ENCODE measurements around the gene CNTNAP5.

CNTNAP5 gene

GRCh38 chr2:124264551-124265091, 239.5 kb downstream of the CNTNAP5 start:
- DNase-seq (ENCODE audit: low read depth in 2 of 2) = no peak

GRCh38 chr2:124267794-124268193, 242.7 kb downstream of the CNTNAP5 start:
- no peak for DNase-seq (ENCODE audit: low read depth in 2 of 2)

GRCh38 chr2:124269348-124269747, 244.3 kb downstream of the CNTNAP5 start:
- no peak for DNase-seq (ENCODE audit: low read depth in 2 of 2)

- no peak for DNase-seq (ENCODE audit: low read depth in 2 of 2)
Measured at GRCh38 chr2:124272261-124272841, 247.3 kb downstream of the CNTNAP5 start.

- no peak for DNase-seq (ENCODE audit: low read depth in 2 of 2)
Measured at GRCh38 chr2:124281541-124281940, 256.5 kb downstream of the CNTNAP5 start.

- no peak for DNase-seq (ENCODE audit: low read depth in 2 of 2)
Measured at GRCh38 chr2:124283096-124283495, 258.0 kb downstream of the CNTNAP5 start.

GRCh38 chr2:124286089-124286783, 261.1 kb downstream of the CNTNAP5 start:
- DNase-seq (ENCODE audit: low read depth in 2 of 2) = no peak

GRCh38 chr2:124289060-124289459, 264.0 kb downstream of the CNTNAP5 start:
- no peak for DNase-seq (ENCODE audit: low read depth in 2 of 2)

GRCh38 chr2:124289615-124290014, 264.5 kb downstream of the CNTNAP5 start:
- no peak for DNase-seq (ENCODE audit: low read depth in 2 of 2)

- no peak for DNase-seq (ENCODE audit: low read depth in 2 of 2)
Measured at GRCh38 chr2:124296470-124296869, 271.4 kb downstream of the CNTNAP5 start.

- no peak for DNase-seq (ENCODE audit: low read depth in 2 of 2)
Measured at GRCh38 chr2:124301915-124302314, 276.8 kb downstream of the CNTNAP5 start.

GRCh38 chr2:124308319-124309062, 283.4 kb downstream of the CNTNAP5 start:
- no peak for DNase-seq (ENCODE audit: low read depth in 2 of 2)

- no peak for DNase-seq (ENCODE audit: low read depth in 2 of 2)
Measured at GRCh38 chr2:124309563-124310138, 284.6 kb downstream of the CNTNAP5 start.

- DNase-seq (ENCODE audit: low read depth in 2 of 2) = no peak
Measured at GRCh38 chr2:124310671-124311070, 285.6 kb downstream of the CNTNAP5 start.

GRCh38 chr2:124314084-124314483, 289.0 kb downstream of the CNTNAP5 start:
- no peak for DNase-seq (ENCODE audit: low read depth in 2 of 2)

GRCh38 chr2:124315221-124315880, 290.3 kb downstream of the CNTNAP5 start:
- DNase-seq (ENCODE audit: low read depth in 2 of 2) = no peak

- no peak for DNase-seq (ENCODE audit: low read depth in 2 of 2)
Measured at GRCh38 chr2:124316133-124316532, 291.0 kb downstream of the CNTNAP5 start.

- no peak for DNase-seq (ENCODE audit: low read depth in 2 of 2)
Measured at GRCh38 chr2:124316881-124317605, 292.0 kb downstream of the CNTNAP5 start.

- DNase-seq (ENCODE audit: low read depth in 2 of 2) = no peak
Measured at GRCh38 chr2:124317628-124318027, 292.5 kb downstream of the CNTNAP5 start.

- no peak for DNase-seq (ENCODE audit: low read depth in 2 of 2)
Measured at GRCh38 chr2:124318913-124319312, 293.8 kb downstream of the CNTNAP5 start.

GRCh38 chr2:124319577-124319976, 294.5 kb downstream of the CNTNAP5 start:
- no peak for DNase-seq (ENCODE audit: low read depth in 2 of 2)

All from stimulated activated CD4-positive, alpha-beta T cell treated with anti-CD3 and anti-CD28 coated beads, Interleukin-12 subunit alpha, Interleukin-12 subunit beta, amount 100 ng/mL, for 24 hours (primary cell).